Fibroblast of the aortic adventitia (primary cell): ENCODE measurements around the gene UGT2B28. TPM values are rescaled to one million over a fixed set of nuclear protein-coding genes. Genes with fewer than 3 reads are reported as not detected.
"Not testable (repeated sequence)": the region's sequence is repeated elsewhere in the genome, so short reads cannot be mapped to it uniquely, and the experiment has no call there.

Experiments used
- DNase-seq: peaks from one replicate; pipeline ENCODE4 v3.0.0-alpha.2; 2010; ENCODE audit warnings: low read depth
- H3K4me3 ChIP-seq: 2 replicates; pipeline ENCODE4 v1.5.1; 2011; ENCODE audit warnings: low read depth, mild to moderate bottlenecking, control low read depth, low read length, moderate library complexity
- CTCF ChIP-seq: IDR thresholded peaks from 2 replicates; pipeline ENCODE4 v1.5.1; 2011; ENCODE audit warnings: mild to moderate bottlenecking, low read length, control low read depth, inconsistent platforms; ENCODE audit not compliant: insufficient read depth
- total RNA-seq: library from RNA; depleted of rRNA; stranded (reverse); fragments of >200 nt; gene quantifications from 2 replicates; pipeline ENCODE4 v1.2.3, GENCODE V29; 2012; ENCODE audit warnings: low replicate concordance

The UGT2B28 gene
- total RNA-seq, 1 donor: not detected

GRCh38 chr4:69317669-69318298, 37.5 kb downstream of the UGT2B28 start:
- not testable (repeated sequence) for H3K4me3 ChIP-seq
- TF ChIP-seq CTCF: peak; percentile 52
- peak; percentile 20 for DNase-seq

- no peak for DNase-seq
- TF ChIP-seq CTCF: no peak
- H3K4me3 ChIP-seq: no peak overlapping the region
These were observed 41.0 kb downstream of the UGT2B28 start for GRCh38 chr4:69321153-69321729.

DNA sequence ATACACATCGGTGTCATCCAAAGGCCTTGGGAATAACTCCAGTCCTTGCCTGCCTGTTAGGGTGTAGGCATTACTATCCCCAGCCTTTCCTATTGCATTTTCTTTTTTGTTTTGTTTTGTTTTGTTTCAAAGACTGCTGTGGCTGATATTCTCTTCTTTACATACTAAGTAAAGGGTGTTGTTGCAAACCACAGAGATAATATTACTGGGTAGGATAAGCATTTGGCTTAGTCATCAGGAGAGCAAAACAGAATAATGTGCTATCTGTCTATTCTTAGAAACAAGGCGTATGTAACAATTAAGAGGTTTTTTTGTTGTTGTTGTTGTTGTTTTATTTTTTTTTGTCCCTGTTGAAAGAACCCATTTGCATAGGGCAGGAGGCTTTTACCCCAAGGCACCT, 41.8 kb downstream of the UGT2B28 start:
- no peak overlapping the region for H3K4me3 ChIP-seq
- peak; percentile 22 for DNase-seq
- no peak for TF ChIP-seq CTCF

DNA sequence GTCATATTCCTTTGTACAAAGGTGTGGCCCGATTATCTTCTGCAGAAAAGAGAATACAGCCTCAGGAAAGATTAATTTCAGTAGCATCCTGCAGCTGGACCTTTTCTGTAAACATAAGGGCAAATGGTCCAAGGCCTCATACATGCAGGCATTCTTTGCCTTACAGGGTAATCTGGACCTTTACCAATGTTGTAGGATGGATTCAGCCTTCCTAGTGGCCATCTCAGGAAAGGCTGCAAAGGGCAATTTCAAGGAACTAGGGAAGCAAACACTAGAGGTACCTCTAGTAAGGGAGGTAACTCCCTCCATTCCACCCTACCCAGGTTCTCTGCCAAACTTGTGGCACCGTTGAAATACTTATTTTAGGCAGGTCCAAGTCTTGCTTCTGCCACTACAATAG, 43.0 kb downstream of the UGT2B28 start:
- H3K4me3 ChIP-seq: no peak overlapping the region
- no peak for TF ChIP-seq CTCF
- no peak for DNase-seq

- no peak overlapping the region for H3K4me3 ChIP-seq
- DNase-seq: no peak
- no peak for TF ChIP-seq CTCF
These were observed 50.2 kb downstream of the UGT2B28 start for GRCh38 chr4:69330345-69331047.

DNA sequence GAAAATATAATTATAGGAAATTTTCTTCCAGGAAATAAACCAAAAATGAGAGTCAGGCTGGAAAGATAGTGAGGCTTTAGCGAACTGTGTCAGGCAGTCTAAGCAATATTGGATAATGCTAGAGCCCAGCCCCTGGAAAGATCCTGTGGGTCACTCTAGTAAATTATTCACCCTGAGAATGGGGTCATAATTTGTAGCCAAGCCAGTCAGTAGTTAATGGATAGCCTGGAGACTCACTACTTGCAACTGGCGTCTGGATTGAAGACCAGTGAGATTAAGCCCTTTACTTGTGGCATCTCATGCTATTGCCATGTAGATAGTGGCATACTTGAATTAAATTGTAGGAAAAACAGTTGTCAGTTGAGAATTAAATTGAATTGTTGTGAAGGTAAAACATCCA, 51.0 kb downstream of the UGT2B28 start:
- not testable (repeated sequence) for DNase-seq, H3K4me3 ChIP-seq

DNA sequence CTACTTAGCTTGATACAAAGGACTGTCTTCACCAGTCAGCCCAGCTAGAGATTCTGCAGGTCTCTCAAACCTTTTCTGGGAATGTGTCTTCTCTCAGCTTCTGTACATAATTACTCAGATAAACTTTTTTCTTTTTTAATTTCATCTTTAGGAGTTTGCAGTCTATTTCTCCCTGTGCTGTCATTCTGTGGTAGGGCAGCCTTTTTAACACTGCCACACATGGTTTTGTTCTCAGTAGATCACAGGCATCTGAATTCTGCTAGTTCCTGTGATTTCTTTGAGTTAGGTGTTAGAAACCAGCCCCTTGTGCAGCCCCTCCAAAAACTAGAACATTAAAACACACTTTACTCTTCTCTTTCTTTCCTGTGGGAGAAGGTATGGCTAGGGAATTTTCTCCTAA, 55.2 kb downstream of the UGT2B28 start:
- DNase-seq: not testable (repeated sequence)

GRCh38 chr4:69343114-69343513, 62.8 kb downstream of the UGT2B28 start:
- not testable (repeated sequence) for H3K4me3 ChIP-seq

More for the DNA sequence above, 55.2 kb downstream of the UGT2B28 start:
- not testable (repeated sequence) for H3K4me3 ChIP-seq

GRCh38 chr4:69343558-69344420, 63.5 kb downstream of the UGT2B28 start:
- DNase-seq, H3K4me3 ChIP-seq: not testable (repeated sequence)

More at GRCh38 chr4:69343114-69343513, 62.8 kb downstream of the UGT2B28 start:
- not testable (repeated sequence) for DNase-seq
